Measurements from ENCODE around the gene SMIM30. TPM values are rescaled to one million over a fixed set of nuclear protein-coding genes. Genes with fewer than 3 reads are reported as not detected.

SMIM30 gene
- total and polyA plus RNA-seq, 2 of the 4 experiments (the other 2 are of a cell fraction), result 31.6 to 47.7 TPM

DNA sequence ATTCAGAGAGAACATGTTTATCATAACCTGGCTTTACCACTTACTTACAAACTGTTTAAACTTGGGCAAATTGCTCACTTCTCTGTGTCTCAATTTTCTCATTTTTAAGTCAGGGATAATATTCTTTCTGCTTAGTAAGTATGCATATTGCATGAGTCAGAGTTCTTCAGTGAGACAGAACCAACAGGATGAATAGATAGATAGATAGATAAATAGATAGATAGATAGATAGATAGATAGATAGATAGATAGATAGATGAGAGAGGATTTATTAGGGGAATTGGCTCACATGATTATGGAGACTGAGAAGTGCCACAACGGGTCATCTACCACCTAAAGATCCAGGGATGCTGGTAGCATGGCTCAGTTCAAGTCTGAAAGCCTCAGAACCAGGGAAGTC is 15.7 kb upstream of the SMIM30 start:
- H3K9me1 ChIP-seq (ENCODE audit: insufficient read depth, low read length), result no peaks in the 10 kb centered on the region; the same call in 1 of the 2 replicates
- no CpG with 5 or more reads among the region's 1 CpG for WGBS, 2 experiments (ENCODE audit: extremely low coverage in 2 of 2, insufficient read length in 1 of 2)
- H2AFZ ChIP-seq (replicated peaks; ENCODE audit: low read length, poor library complexity), result no peak overlapping the region
- CTCF ChIA-PET, result no interaction called here
- no peak overlapping the region for H2BK20ac ChIP-seq (ENCODE audit: low read depth, low read length)
- no peak overlapping the region for H3K4ac ChIP-seq (ENCODE audit: low read depth, low read length)
- H2AK5ac ChIP-seq (ENCODE audit: low read depth, low read length), result no peak overlapping the region
- no peak overlapping the region for H3K14ac ChIP-seq (replicated peaks; ENCODE audit: low read depth, low read length)
- no peaks in the 10 kb centered on the region for H3K27me3 ChIP-seq (ENCODE audit: control insufficient read depth, insufficient read depth, low read length)
- H4K5ac ChIP-seq (ENCODE audit: low read depth, low read length), result no peak overlapping the region
- BruUV-seq (replicated peaks), result no TSS peak
- H3K23ac ChIP-seq (ENCODE audit: low read depth, low read length), result no peak overlapping the region
- no peak overlapping the region for H3K4me2 ChIP-seq (ENCODE audit: low read depth, low read length)
- POLR2A ChIA-PET (ENCODE audit: unreplicated experiment), result no interaction called here
- no peak for TF ChIP-seq MAFK (IDR thresholded peaks at IDR 0.05; ENCODE audit: low read depth, low read length)
- TF ChIP-seq RAD21 (IDR thresholded peaks at IDR 0.05; ENCODE audit: low read length), result no peak
- no peak for TF ChIP-seq FOS (IDR thresholded peaks at IDR 0.05; ENCODE audit: low read depth, low read length)
- TF ChIP-seq MXI1 (IDR thresholded peaks at IDR 0.05; ENCODE audit: borderline replicate concordance, low read depth, low read length), result no peak
- no peak for TF ChIP-seq CHD1 (IDR thresholded peaks at IDR 0.05; ENCODE audit: low read depth, low read length)
- TF ChIP-seq, protein P1, sequence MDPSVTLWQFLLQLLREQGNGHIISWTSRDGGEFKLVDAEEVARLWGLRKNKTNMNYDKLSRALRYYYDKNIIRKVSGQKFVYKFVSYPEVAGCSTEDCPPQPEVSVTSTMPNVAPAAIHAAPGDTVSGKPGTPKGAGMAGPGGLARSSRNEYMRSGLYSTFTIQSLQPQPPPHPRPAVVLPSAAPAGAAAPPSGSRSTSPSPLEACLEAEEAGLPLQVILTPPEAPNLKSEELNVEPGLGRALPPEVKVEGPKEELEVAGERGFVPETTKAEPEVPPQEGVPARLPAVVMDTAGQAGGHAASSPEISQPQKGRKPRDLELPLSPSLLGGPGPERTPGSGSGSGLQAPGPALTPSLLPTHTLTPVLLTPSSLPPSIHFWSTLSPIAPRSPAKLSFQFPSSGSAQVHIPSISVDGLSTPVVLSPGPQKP (IDR thresholded peaks at IDR 0.05; ENCODE audit: borderline replicate concordance, low read depth, low read length), result no peak
- TF ChIP-seq RFX5 (IDR thresholded peaks at IDR 0.05; ENCODE audit: low read depth, low read length), result no peak
- TF ChIP-seq MAZ (IDR thresholded peaks at IDR 0.05; ENCODE audit: borderline replicate concordance, low read depth, low read length), result no peak
- TF ChIP-seq, protein P2, sequence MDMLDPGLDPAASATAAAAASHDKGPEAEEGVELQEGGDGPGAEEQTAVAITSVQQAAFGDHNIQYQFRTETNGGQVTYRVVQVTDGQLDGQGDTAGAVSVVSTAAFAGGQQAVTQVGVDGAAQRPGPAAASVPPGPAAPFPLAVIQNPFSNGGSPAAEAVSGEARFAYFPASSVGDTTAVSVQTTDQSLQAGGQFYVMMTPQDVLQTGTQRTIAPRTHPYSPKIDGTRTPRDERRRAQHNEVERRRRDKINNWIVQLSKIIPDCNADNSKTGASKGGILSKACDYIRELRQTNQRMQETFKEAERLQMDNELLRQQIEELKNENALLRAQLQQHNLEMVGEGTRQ (IDR thresholded peaks at IDR 0.05; ENCODE audit: low read depth, low read length), result no peak
- TF ChIP-seq SMC3 (IDR thresholded peaks at IDR 0.05; ENCODE audit: low read depth, low read length), result no peak
- TF ChIP-seq BHLHE40 (IDR thresholded peaks at IDR 0.05; ENCODE audit: low read depth, low read length), result no peak
- no peak overlapping the region for H3K9ac ChIP-seq (ENCODE audit: low read depth, low read length)
- no peak overlapping the region for H3K56ac ChIP-seq (ENCODE audit: extremely low read depth, insufficient read depth, low read length)
- H3K18ac ChIP-seq (ENCODE audit: low read depth, low read length), result no peak overlapping the region
- no peaks in the 10 kb centered on the region for H4K20me1 ChIP-seq (ENCODE audit: insufficient read depth, low read length)
- H3K9me3 ChIP-seq (ENCODE audit: control insufficient read depth, insufficient read depth, low read length), result no peaks in the 10 kb centered on the region
- no peak overlapping the region for H4K8ac ChIP-seq (ENCODE audit: low read depth in 2 of 2, low read length in 2 of 2)
- dilution Hi-C loops (cut with HindIII; ENCODE audit: low sequenced_read_pairs, unreplicated experiment) (no loop called here), intact Hi-C loops (cut with micrococcal nuclease) (no loop called here), in situ Hi-C loops (cut with MboI; ENCODE audit: low sequenced_read_pairs) (no loop called here)
- no peaks in the 10 kb centered on the region for H3K4me1 ChIP-seq (ENCODE audit: control insufficient read depth, insufficient read depth, low read length)
- peak; percentile 5 for DNase-seq
- peak; percentile 40; the same call in 1 of the 2 replicates for ATAC-seq (ENCODE audit: low read depth)
- H2AK9ac ChIP-seq (replicated peaks; ENCODE audit: low read depth, low read length, poor library complexity), result no peak overlapping the region
- H3K79me1 ChIP-seq (ENCODE audit: low read depth in 1 of 2, low read length in 2 of 2), result no peaks in the 10 kb centered on the region
- no peak overlapping the region for H2BK5ac ChIP-seq (ENCODE audit: low read depth, low read length, poor library complexity, severe bottlenecking)
- no peak overlapping the region for H4K91ac ChIP-seq (ENCODE audit: insufficient read depth, low read depth, low read length)
- no peak overlapping the region for H3K27ac ChIP-seq (ENCODE audit: insufficient read depth, low read length)
- no peak overlapping the region for H2BK120ac ChIP-seq (ENCODE audit: low read depth, low read length)
- no peak overlapping the region for H2BK15ac ChIP-seq (ENCODE audit: low read depth, low read length)
- H3K4me3 ChIP-seq (ENCODE audit: insufficient read depth, low read depth, low read length), result no peak overlapping the region
- H3K36me3 ChIP-seq (ENCODE audit: control insufficient read depth, insufficient read depth, low read length), result no peaks in the 10 kb centered on the region
